CD14-positive monocyte (primary cell): ENCODE data around the gene TBX2. TPM values are rescaled to one million over a fixed set of nuclear protein-coding genes. Genes with fewer than 3 reads are reported as not detected.
"Not testable (repeated sequence)": the region's sequence is repeated elsewhere in the genome, so short reads cannot be mapped to it uniquely, and the experiment has no call there.

ENCODE experiments used
- DNase-seq, 3 donors: peaks; one replicate each; pipeline ENCODE4 v3.0.0-alpha.2; 2011 to 2022
- H2AFZ ChIP-seq: 2 replicates; pipeline ENCODE4 v1.6.0; 2012; ENCODE audit warnings: mild to moderate bottlenecking, low read depth, low read length, inconsistent platforms; ENCODE audit not compliant: insufficient read depth, poor library complexity, severe bottlenecking
- H3K27ac ChIP-seq, 2 donors: 1 replicate in 1 of 2; 2 replicates in 1 of 2; pipeline ENCODE4 v1.5.1; 2012 to 2013; ENCODE audit warnings: low read length in 2 of 2, control low read depth in 1 of 2, inconsistent platforms in 1 of 2, low read depth in 1 of 2, mild to moderate bottlenecking in 1 of 2
- H3K27me3 ChIP-seq, 2 donors: one replicate each; pipeline versions ENCODE4 v1.6.0 to v1.6.1; 2011 to 2013; ENCODE audit warnings: low read length in 2 of 2; ENCODE audit not compliant: control insufficient read depth in 2 of 2, insufficient read depth in 2 of 2
- H3K36me3 ChIP-seq, 2 donors: replicated peaks in 1 of 2; 1 replicate in 1 of 2; 2 replicates in 1 of 2; pipeline versions ENCODE4 v1.5.1 to v1.6.1; 2012 to 2013; ENCODE audit warnings: low read length in 2 of 2, control low read depth in 1 of 2, inconsistent platforms in 1 of 2, mild to moderate bottlenecking in 1 of 2; ENCODE audit not compliant: insufficient read depth in 2 of 2, control insufficient read depth in 1 of 2
- H3K4me1 ChIP-seq, 2 donors: 1 replicate in 1 of 2; 2 replicates in 1 of 2; pipeline versions ENCODE4 v1.5.1 to v1.6.1; 2012 to 2013; ENCODE audit warnings: low read length in 2 of 2, control low read depth in 1 of 2, inconsistent platforms in 1 of 2, mild to moderate bottlenecking in 1 of 2, moderate library complexity in 1 of 2; ENCODE audit not compliant: insufficient read depth in 2 of 2, control insufficient read depth in 1 of 2
- H3K4me2 ChIP-seq: replicated peaks from 2 replicates; pipeline ENCODE3; 2012; ENCODE audit warnings: low read length, moderate library complexity, mild to moderate bottlenecking; ENCODE audit not compliant: poor library complexity, severe bottlenecking; ENCODE audit errors: extremely low read depth
- H3K4me3 ChIP-seq, 3 experiments: fragments of 200-600 bp in 1 of 3; sonication (generic) in 1 of 3; replicated peaks in 1 of 3; 1 replicate in 2 of 3; 2 replicates in 1 of 3; pipeline ENCODE4 v1.5.1; 2011 to 2013; ENCODE audit warnings: low read length in 3 of 3, mild to moderate bottlenecking in 3 of 3, control low read depth in 2 of 3, low read depth in 2 of 3, inconsistent platforms in 1 of 3, moderate library complexity in 1 of 3
- H3K79me2 ChIP-seq: 2 replicates; pipeline ENCODE4 v1.6.0; 2012; ENCODE audit warnings: mild to moderate bottlenecking, control low read depth, inconsistent platforms, low read length, moderate library complexity; ENCODE audit not compliant: insufficient read depth
- H3K9ac ChIP-seq: 2 replicates; pipeline ENCODE4 v1.6.0; 2017; ENCODE audit warnings: low read length, mild to moderate bottlenecking; ENCODE audit not compliant: insufficient read depth, poor library complexity, severe bottlenecking
- H3K9me3 ChIP-seq, 2 donors: replicated peaks in 1 of 2; 1 replicate in 1 of 2; 2 replicates in 1 of 2; pipeline versions ENCODE4 v1.5.1 to v1.6.1; 2012 to 2013; ENCODE audit warnings: low read length in 2 of 2, control low read depth in 1 of 2; ENCODE audit not compliant: control insufficient read depth in 1 of 2, insufficient read depth in 1 of 2
- H4K20me1 ChIP-seq: 2 replicates; pipeline ENCODE4 v1.6.0; 2012; ENCODE audit warnings: mild to moderate bottlenecking, low read length, control low read depth, moderate library complexity; ENCODE audit not compliant: insufficient read depth
- H3K27ac Mint-ChIP-seq, 7 donors: one replicate each; pipeline ENCODE4 v1.8.0; 2020; ENCODE audit warnings: mild to moderate bottlenecking in 7 of 7, mixed read lengths in 7 of 7, moderate library complexity in 6 of 7, inconsistent platforms in 2 of 7
- H3K27me3 Mint-ChIP-seq, 3 donors: one replicate each; pipeline ENCODE4 v1.8.0; 2021 to 2022; ENCODE audit warnings: low read depth in 3 of 3, mild to moderate bottlenecking in 3 of 3, mixed read lengths in 3 of 3, moderate library complexity in 3 of 3, inconsistent platforms in 1 of 3
- H3K36me3 Mint-ChIP-seq, 2 donors: one replicate each; pipeline ENCODE4 v1.8.0; 2020; ENCODE audit warnings: mixed read lengths in 2 of 2, inconsistent platforms in 1 of 2, mild to moderate bottlenecking in 1 of 2
- H3K4me1 Mint-ChIP-seq: one replicate; pipeline ENCODE4 v1.8.0; 2020; ENCODE audit warnings: mild to moderate bottlenecking, mixed read lengths
- H3K4me3 Mint-ChIP-seq, 2 donors: one replicate each; pipeline ENCODE4 v1.8.0; 2020; ENCODE audit warnings: mild to moderate bottlenecking in 2 of 2, mixed read lengths in 2 of 2, moderate library complexity in 1 of 2
- H3K9me3 Mint-ChIP-seq, 7 donors: one replicate each; pipeline ENCODE4 v1.8.0; 2020 to 2022; ENCODE audit warnings: mixed read lengths in 7 of 7, mild to moderate bottlenecking in 6 of 7, moderate library complexity in 6 of 7, inconsistent platforms in 2 of 7
- WGBS: methylation state at CpG from one replicate; pipeline ENCODE4 v1.1.5; 2013; ENCODE audit warnings: missing lambda C conversion rate; ENCODE audit not compliant: insufficient coverage; 5-methylcytosine and 5-hydroxymethylcytosine counted together
- intact Hi-C, 2 donors: fragments of 100-400 bp; cut with micrococcal nuclease; formaldehyde crosslinking; loops; one replicate each; pipeline versions ENCODE4 v1.15.0 to v1.15.1; 2023
- polyA plus RNA-seq, 3 donors: library from polyadenylated mRNA; depleted of rRNA in 1 of 3; unstranded in 2 of 3; stranded (reverse) in 1 of 3; fragments of 300-500 nt in 2 of 3; fragments of >200 nt in 1 of 3; fragmentation: Illumina TruSeq in 2 of 3; gene quantifications; 1 replicate in 2 of 3; 2 replicates in 1 of 3; pipeline ENCODE4 v1.2.3, GENCODE V29; 2012 to 2021
- TF ChIP-seq, protein P1 (sequence below): fragments of 200-600 bp; IDR thresholded peaks from one replicate; pipeline ENCODE4 v1.8.0; 2022; ENCODE audit warnings: antibody characterized with exemption, mild to moderate bottlenecking

TBX2 gene
- polyA plus RNA-seq, 3 donors: 0.03 TPM; not detected in 2

DNA sequence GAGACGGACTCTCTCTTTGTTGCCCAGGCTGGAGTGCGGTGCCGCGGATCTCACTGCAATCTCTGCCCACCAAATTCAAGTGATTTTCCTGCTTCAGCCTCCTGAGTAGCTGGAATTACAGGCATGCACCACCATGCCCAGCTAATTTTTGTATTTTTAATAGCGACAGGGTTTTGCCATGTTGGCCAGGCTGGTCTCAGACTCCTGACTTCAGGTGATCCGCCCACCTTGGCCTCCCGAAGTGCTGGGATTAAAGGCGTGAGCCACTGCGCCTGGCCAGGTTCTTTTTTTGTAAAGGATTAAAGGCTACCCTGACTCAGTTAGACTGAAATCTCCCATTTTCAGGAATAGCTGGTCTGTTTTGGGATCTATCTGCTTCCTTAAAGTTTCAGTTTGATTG lies 40.1 kb upstream of the TBX2 start:
- H3K4me1 Mint-ChIP-seq, H3K9me3 Mint-ChIP-seq, H3K27me3 Mint-ChIP-seq, H3K27me3 ChIP-seq, H3K79me2 ChIP-seq, H3K4me3 ChIP-seq, H3K4me1 ChIP-seq, H3K4me2 ChIP-seq, H3K27ac Mint-ChIP-seq, H3K36me3 ChIP-seq, DNase-seq, H3K9me3 ChIP-seq, H4K20me1 ChIP-seq, H3K27ac ChIP-seq, H3K9ac ChIP-seq, H3K36me3 Mint-ChIP-seq, H2AFZ ChIP-seq, H3K4me3 Mint-ChIP-seq, intact Hi-C loops: not testable (repeated sequence)
- WGBS: 100% methylated on average over 9 of the region's 9 CpGs

DNA sequence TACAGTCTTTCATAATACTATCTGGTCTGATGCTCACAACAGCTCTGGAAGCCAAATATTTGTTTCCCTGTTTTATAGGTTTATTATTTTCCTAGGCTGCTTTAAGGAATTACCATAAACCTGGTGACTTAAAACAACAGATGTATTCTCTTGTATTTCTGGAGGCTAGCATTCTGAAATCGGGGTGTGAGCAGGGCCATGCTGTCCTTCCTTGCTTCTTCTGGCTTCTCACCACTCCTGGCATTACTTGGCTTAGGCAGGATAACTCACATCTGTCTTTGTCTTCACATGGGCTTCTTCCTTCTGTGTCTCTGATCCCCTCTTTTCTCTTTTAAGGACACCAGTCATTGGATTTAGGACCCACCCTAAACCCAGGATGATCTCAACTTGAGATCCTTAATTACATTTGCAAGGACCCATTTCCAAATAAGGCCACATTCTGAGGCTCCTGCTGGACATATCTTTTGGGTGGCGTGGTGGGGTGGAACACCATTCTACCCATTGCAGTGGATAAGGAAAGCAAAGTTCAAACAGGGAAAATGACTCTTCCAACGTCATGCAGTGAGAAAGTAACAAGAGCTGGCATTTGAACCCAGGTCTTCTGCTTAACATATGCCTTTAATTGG lies 39.2 kb upstream of the TBX2 start:
- H3K27me3 ChIP-seq: no peaks in the 10 kb centered on the region
- no peak overlapping the region for H3K4me3 Mint-ChIP-seq
- no peak overlapping the region for H3K27ac ChIP-seq
- H3K4me1 ChIP-seq: no peaks in the 10 kb centered on the region
- H3K4me2 ChIP-seq: no peak overlapping the region
- no peaks in the 10 kb centered on the region for H3K9me3 ChIP-seq
- intact Hi-C loops: no loop called here
- TF ChIP-seq, protein P1, sequence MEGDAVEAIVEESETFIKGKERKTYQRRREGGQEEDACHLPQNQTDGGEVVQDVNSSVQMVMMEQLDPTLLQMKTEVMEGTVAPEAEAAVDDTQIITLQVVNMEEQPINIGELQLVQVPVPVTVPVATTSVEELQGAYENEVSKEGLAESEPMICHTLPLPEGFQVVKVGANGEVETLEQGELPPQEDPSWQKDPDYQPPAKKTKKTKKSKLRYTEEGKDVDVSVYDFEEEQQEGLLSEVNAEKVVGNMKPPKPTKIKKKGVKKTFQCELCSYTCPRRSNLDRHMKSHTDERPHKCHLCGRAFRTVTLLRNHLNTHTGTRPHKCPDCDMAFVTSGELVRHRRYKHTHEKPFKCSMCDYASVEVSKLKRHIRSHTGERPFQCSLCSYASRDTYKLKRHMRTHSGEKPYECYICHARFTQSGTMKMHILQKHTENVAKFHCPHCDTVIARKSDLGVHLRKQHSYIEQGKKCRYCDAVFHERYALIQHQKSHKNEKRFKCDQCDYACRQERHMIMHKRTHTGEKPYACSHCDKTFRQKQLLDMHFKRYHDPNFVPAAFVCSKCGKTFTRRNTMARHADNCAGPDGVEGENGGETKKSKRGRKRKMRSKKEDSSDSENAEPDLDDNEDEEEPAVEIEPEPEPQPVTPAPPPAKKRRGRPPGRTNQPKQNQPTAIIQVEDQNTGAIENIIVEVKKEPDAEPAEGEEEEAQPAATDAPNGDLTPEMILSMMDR: no peak
- H3K9me3 Mint-ChIP-seq: no peaks in the 10 kb centered on the region
- H3K79me2 ChIP-seq: no peaks in the 10 kb centered on the region
- H4K20me1 ChIP-seq: no peaks in the 10 kb centered on the region
- H3K27me3 Mint-ChIP-seq: peaks cover 0 to 2% (median 1%) of the 10 kb centered on the region in 3 donors
- H3K4me3 ChIP-seq: no peak overlapping the region
- H3K4me1 Mint-ChIP-seq: no peaks in the 10 kb centered on the region
- no peaks in the 10 kb centered on the region for H3K36me3 Mint-ChIP-seq
- H3K9ac ChIP-seq: no peak overlapping the region
- no peak overlapping the region for H2AFZ ChIP-seq
- H3K27ac Mint-ChIP-seq: no peak overlapping the region
- DNase-seq: no peak
- H3K36me3 ChIP-seq: no peaks in the 10 kb centered on the region
- 100% methylated on average over 1 of the region's 3 CpGs for WGBS
